Measurements from ENCODE around the gene SZT2.

SZT2 gene

GRCh38 chr1:43389326-43390313 is at the start of gene SZT2, which contains the start of gene MED8:
SZT2 (plus strand) TSS chr1:43389899; CDS start chr1:43389969, 70 bp downstream.
MED8 (minus strand) TSS chr1:43389800; CDS start chr1:43389764, 36 bp downstream.
- peak; percentile 86 for DNase-seq (ENCODE audit: low read depth)

DNA sequence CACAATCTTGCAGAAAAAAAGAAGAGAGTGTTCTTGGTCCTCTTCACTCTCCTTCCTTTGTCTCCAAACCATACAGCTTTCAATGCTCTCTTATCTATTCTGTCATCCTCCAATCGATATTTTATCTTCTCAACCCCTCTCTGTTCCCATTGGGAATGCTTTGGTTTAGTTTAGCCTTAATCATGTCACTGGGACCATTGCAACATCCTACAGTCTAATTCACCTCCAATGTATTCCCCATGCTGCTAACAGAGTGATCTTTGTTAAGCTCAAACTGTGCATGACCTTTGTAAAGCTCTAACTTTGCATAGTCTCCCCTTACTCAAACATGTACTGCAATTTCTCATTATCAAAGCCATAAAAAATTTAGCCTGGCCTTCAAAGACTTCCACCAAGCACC is 49.1 kb upstream of the SZT2 start:
- DNase-seq (ENCODE audit: low read depth), result no peak

- DNase-seq (ENCODE audit: low read depth), result no peak
Observed at GRCh38 chr1:43344267-43344850, 45.3 kb upstream of the SZT2 start.

DNA sequence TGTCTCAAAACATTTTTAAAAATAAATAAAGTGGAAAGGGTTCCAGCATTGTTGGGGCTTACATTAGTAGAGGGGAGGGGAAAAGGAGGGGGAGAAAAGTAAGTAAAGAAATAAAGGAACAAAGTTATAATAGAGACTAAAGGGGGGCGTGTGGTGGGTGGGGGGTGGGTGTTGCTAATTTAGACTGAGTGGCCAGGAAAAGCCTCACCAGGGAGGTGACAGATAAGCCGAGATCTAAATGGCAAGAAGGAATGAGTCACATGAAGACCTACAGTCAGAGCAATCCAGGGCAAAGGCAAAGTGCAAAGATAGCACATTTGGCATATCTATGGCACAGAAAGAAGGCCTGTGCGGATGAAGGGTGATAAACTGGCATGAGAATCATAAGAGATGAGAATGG is 44.6 kb upstream of the SZT2 start:
- no peak for DNase-seq (ENCODE audit: low read depth)

DNA sequence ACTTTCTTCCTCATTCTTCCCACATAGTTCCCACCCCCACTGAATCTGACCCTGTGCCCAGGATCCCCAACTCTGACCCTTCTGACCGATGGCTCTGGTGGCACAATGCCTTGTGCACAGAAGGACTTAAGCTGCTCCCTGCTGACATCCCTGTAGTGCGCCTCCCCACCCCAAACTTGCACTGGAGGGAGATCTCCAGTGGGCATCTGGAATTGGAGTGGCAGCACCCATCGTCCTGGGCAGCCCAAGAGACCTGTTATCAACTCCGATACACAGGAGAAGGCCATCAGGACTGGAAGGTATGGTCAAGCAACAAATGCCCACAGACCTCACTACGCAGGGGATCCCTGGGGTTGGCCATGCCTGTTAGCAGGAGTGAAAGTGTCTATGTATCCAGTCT is 43.1 kb upstream of the SZT2 start:
- DNase-seq (ENCODE audit: low read depth), result no peak

DNA sequence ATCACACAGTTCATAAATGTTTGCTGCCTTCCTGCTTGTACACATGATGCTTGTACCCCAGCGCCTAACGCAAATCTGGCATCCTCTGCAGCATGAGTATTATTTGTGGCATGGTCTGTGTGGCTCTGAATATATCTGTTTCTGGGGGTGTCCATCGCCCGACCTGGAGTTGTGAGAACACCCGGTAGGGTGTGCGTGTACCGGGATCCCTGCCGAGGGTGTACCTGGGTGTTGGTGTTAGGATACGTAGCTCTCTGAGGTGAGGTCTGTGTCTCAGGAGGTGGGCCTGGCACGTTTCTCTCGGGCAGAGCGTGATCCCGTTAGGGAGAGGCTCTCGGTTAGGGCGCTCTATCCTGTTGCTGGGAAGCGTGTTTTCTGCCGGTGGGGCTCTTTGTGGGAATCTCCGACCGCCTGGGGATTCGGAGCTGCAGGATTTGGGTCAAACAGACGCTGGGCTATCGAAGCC is 41.3 kb upstream of the SZT2 start:
- no peak for DNase-seq (ENCODE audit: low read depth)

GRCh38 chr1:43348809-43349593 is 40.7 kb upstream of the SZT2 start:
- peak; percentile 44 for DNase-seq (ENCODE audit: low read depth)

GRCh38 chr1:43349594-43350306 is 39.9 kb upstream of the SZT2 start:
- DNase-seq (ENCODE audit: low read depth), result no peak

DNA sequence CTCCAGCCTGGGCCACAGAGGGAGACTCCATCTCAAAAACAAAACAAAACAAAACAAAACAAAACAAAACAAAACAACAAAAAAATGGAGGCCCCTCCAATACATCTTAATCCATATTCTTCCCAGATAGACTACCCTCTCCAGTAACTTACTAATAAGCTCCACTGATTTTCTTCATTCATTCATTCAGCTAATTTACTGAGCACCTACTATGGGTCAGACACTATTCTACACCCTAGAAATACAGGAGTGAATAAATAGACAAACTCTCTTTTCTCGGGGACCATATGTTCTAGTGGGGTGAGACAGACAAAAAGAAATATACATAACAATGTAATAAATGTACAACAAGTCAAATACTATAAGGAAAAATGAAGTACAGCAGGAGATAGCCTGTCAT is 38.7 kb upstream of the SZT2 start:
- no peak for DNase-seq (ENCODE audit: low read depth)

DNA sequence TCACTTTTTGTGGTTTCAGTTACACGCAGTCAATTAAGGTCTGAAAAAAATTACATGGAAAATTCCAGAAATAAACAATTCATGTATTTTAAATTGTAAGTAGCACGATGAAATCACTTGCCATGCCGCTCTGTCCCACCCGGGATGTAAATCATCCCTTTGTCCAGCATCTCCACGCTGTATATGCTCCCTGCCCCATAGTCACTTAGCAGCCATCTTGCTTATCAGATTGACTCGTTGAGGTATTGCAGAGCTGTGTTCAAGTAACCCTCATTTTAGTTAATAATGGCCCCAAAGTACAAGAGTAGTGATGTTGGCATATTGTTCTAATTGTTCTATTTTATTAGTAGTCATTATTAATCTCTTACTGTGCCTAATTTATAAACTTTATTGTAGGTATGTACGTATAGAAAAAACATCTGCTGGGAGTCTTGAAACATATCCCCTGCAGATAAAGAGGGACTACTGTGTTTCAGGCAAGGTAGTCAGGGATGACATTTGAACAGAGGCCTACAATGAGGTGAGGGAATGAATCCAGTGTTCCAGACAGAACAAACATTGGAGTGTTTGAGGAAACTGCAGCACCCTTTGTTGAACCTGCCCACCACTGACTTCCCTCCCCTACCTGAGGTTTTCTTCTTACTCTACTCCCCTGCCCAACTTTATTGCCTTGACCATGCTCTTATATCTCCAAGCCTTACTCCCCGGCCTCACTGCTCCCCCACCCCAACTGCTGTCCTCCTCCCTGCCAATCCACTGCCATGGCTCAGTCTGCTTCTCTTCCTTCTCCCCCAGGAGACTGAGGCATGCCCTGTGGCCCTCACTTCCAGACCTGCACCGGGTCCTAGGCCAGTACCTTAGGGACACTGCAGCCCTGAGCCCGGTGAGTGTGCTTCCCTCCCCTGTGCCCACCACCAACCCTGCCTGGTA is 38.0 kb upstream of the SZT2 start:
- DNase-seq (ENCODE audit: low read depth), result no peak

- no peak for DNase-seq (ENCODE audit: low read depth)
Observed at GRCh38 chr1:43352351-43352705, 37.4 kb upstream of the SZT2 start.

DNA sequence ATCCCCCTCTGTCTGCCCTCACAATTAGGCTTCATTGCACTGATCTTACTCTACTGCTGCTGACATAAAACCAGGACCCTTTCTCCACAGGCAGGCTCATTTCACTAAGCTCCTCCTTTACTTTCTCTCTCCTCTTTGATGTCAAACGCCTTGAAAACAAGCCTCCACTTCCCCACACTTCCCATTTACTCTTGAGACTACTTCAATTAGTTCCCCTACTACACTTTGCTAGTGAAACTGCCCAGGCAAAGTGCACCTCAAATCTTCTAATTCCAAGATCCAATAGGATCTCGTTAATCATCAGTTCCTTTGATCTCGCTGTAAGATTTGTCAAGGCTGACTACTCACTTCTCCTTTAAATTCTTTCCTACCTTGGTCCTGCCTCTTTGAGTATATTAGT is 36.8 kb upstream of the SZT2 start:
- DNase-seq (ENCODE audit: low read depth), result no peak

- DNase-seq (ENCODE audit: low read depth), result no peak
Observed at GRCh38 chr1:43354471-43354870, 35.2 kb upstream of the SZT2 start.

DNA sequence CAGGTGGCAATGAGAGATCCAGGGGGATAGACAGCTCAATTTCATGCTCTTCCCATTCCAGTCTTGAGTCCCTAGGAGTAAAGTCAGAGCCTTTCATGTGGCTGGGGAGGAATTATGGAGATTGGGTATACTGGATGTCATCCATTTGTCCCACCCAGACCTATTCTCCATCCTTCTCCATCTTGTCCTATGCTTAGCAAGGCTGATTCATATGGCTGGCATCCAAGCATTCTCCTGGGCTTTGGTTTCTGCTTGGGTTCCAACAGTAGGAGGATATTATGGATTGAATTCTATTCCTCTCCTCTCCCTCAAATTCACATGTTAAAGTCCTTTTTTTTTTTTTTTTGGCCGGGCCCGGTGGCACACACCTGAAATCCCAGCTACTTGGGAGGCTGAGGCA is 34.8 kb upstream of the SZT2 start:
- no peak for DNase-seq (ENCODE audit: low read depth)

DNA sequence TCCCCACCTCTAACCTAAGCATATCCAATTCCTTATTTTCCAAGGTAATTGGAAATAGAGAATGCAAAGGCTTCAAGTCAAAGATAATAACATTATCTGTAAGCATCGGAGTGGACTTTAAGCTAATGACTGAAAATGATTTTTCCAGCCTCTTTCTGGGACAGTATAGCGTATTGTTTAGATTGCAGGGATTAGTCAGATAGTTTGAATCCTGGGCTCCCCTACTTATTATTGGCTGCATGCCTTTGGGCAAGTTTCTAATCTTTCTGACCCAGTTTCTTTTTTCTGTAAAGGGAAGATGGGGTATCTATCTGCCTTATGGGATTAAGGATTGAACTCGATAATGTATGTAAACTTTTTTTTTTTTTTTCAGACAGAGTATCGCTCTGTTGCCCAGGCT is 32.4 kb upstream of the SZT2 start:
- no peak for DNase-seq (ENCODE audit: low read depth)

- no peak for DNase-seq (ENCODE audit: low read depth)
Observed at GRCh38 chr1:43358121-43358745, 31.5 kb upstream of the SZT2 start.

DNA sequence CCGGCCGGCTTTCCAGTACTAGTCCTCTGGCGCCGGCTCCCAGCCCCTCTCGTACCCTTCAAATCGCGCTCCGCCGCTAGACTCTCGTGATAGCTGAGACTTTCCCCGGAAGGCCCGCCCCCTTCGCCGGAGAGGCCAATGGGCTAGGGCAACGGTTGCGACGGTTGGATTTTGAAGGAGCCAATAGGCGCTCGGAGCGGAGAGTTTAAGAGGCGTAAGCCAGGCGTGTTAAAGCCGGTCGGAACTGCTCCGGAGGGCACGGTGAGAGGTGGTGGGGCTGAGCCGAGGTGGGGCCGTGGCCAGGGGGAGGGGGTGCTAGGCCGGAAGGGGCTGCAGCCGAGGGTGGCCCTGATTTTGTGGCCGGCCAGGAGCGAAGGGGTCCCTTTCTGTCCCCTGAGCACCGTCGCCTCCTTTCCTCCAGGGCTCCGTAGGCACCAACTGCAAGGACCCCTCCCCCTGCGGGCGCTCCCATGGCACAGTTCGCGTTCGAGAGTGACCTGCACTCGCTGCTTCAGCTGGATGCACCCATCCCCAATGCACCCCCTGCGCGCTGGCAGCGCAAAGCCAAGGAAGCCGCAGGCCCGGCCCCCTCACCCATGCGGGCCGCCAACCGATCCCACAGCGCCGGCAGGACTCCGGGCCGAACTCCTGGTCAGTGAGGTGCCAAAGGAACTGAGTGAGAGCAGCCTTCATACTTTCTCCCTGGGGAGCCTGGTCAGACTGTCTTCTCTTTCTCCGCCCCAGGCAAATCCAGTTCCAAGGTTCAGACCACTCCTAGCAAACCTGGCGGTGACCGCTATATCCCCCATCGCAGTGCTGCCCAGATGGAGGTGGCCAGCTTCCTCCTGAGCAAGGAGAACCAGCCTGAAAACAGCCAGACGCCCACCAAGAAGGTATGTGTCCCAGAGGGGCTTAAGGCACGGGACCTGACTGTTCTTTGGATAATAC is 30.7 kb upstream of the SZT2 start, which contains the start of gene CDC20:
Gene CDC20, plus strand, starts transcription at position 236 of the 948 bp plus-strand sequence. Its CDS starts 235 bp downstream, at position 471.
- DNase-seq (ENCODE audit: low read depth), result peak; percentile 98

GRCh38 chr1:43359696-43360095 is 30.0 kb upstream of the SZT2 start:
- DNase-seq (ENCODE audit: low read depth), result no peak

- no peak for DNase-seq (ENCODE audit: low read depth)
Observed at GRCh38 chr1:43360616-43361015, 29.1 kb upstream of the SZT2 start.

Measured in stimulated activated CD8-positive, alpha-beta memory T cell treated with anti-CD3 and anti-CD28 coated beads, Interleukin-4, amount 100 ng/mL, for 24 hours (primary cell).